ENCODE measurements around the gene CDKN1C.

CDKN1C gene

GRCh38 chr11:2916892-2917645, 31.5 kb upstream of the CDKN1C start:
- no peak overlapping the region for H3K4me3 ChIP-seq (ENCODE audit: low read depth, low read length)
- no peak for DNase-seq (ENCODE audit: low read depth)
- TF ChIP-seq, protein P1, sequence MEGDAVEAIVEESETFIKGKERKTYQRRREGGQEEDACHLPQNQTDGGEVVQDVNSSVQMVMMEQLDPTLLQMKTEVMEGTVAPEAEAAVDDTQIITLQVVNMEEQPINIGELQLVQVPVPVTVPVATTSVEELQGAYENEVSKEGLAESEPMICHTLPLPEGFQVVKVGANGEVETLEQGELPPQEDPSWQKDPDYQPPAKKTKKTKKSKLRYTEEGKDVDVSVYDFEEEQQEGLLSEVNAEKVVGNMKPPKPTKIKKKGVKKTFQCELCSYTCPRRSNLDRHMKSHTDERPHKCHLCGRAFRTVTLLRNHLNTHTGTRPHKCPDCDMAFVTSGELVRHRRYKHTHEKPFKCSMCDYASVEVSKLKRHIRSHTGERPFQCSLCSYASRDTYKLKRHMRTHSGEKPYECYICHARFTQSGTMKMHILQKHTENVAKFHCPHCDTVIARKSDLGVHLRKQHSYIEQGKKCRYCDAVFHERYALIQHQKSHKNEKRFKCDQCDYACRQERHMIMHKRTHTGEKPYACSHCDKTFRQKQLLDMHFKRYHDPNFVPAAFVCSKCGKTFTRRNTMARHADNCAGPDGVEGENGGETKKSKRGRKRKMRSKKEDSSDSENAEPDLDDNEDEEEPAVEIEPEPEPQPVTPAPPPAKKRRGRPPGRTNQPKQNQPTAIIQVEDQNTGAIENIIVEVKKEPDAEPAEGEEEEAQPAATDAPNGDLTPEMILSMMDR (IDR thresholded peaks at IDR 0.05; ENCODE audit: control insufficient read depth, extremely low read depth, insufficient read depth), result no peak

DNA sequence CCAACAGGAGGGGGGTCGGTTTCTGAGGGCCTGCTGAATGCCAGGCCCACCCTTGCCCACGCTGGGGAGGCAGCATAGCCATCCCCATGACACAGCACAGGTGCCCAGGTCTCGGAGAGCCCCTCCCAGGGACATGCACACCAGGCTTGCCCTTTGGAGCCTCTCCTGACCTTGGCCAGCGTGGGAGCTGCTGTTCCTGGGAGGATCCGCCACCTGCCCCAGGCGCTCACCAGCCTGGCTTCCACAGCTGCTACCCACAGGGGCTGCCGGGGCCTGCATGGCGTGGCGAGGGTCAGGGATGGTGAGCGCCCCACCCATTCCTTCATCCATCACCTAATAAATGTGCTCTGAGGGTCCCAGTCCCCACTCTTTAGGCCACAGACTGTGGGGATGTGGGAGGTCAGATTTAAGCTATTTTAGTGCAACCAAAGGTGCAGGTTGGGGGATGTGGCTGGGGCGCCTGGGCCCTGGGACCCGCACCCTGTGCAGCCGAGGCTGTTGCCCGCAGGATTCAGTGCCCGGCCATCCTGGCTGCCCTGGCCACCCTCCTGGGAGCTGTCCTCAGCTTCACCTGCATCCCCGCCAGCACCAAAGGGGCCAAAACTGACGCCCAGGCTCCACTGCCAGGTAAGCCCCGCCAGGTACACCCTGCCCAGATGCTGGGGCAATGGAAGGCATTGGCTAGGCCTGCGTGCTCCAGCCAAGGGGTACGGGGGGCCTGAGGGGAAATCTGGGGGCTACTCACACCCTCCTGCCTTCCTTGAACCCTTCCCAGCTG, 30.7 kb upstream of the CDKN1C start:
- H3K4me3 ChIP-seq (ENCODE audit: low read depth, low read length), result no peak overlapping the region
- TF ChIP-seq, protein P1 (IDR thresholded peaks at IDR 0.05; ENCODE audit: control insufficient read depth, extremely low read depth, insufficient read depth), result no peak
- no peak for DNase-seq (ENCODE audit: low read depth)

GRCh38 chr11:2915473-2915872, 29.9 kb upstream of the CDKN1C start:
- DNase-seq (ENCODE audit: low read depth), result no peak
- no peak overlapping the region for H3K4me3 ChIP-seq (ENCODE audit: low read depth, low read length)
- TF ChIP-seq, protein P1 (IDR thresholded peaks at IDR 0.05; ENCODE audit: control insufficient read depth, extremely low read depth, insufficient read depth), result no peak

DNA sequence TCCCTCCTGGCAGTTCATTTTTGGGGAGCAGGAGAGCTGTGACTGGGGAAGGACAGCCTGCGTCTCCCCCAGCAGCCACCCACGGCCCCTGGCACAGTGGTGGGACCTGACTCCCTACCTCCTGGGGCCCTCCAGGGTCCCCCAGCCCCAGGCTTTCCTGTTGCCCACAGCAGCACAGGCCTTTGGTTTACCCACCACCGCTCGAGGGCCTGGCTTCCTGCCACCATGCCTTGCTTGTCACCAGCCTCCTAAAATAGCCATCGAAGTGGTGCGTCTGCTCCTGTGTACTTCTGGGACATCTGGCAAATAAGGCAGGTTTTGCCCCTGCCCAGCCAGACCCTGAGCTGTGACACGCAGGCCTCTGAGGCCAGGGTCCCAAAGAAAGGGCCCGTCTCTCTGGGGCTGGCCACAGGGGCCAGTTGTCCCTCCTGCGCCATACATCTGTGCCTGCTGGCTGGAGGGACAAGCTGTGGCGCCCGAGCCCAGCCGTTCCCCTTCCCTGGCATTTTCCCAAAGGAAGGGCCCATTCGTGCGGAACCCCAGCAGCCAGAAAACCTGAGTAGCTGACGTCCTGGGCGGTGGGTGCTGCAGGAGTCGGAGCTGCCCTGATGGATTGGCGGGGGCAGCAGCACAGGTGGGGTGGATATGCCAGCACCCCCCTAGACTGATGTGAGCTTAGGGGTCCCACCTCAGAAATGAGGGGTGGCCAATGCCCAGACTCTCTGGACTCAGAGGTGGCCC, 29.1 kb upstream of the CDKN1C start:
- TF ChIP-seq, protein P1 (IDR thresholded peaks at IDR 0.05; ENCODE audit: control insufficient read depth, extremely low read depth, insufficient read depth), result no peak
- H3K4me3 ChIP-seq (ENCODE audit: low read depth, low read length), result no peak overlapping the region
- DNase-seq (ENCODE audit: low read depth), result no peak

DNA sequence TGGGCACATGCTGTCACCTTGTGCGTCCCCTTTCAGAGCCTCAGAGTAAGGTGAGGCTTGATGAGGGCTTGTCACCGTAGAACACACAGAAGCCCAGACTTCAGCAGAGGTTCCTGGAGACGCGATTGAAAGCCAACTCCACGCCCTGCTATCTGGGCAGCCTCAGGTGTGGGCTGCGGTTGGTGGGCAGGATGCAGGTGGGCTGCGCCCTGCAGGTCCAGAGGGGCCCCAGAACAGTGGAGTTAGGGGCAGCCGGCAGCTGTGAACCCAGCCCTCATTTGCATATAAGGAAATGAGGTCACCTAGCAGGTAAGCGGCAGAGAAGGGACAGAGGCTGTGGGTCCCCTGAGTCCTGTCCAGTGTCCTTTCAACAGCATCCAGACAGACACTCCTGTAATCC, 28.2 kb upstream of the CDKN1C start:
- no peak for DNase-seq (ENCODE audit: low read depth)
- TF ChIP-seq, protein P1 (IDR thresholded peaks at IDR 0.05; ENCODE audit: control insufficient read depth, extremely low read depth, insufficient read depth), result no peak

DNA sequence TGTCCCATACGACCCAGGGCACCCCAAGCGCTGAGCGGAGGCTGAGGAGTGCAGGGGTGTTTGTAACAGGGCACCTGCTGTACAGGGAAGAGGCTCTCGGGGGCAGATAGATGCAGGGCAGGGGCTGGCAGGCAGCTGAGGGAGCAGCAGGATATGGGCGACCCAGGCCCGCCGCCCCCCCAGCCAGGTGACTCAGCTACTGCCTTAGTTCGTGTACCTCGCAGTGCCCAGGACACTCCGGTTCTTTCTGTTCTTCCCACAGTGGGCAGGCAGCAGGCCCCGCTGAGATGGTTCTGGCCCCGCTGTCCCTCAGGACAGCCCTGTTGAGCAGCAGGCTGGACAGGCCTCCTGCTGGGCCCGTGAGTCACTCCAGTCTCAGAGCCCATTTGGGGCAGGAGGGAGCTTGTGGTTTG, 27.4 kb upstream of the CDKN1C start:
- no peak for DNase-seq (ENCODE audit: low read depth)
- peak overlapping the region; percentile 22; the same call in 1 of the 2 replicates for H3K4me3 ChIP-seq (ENCODE audit: low read depth, low read length)
- TF ChIP-seq, protein P1 (IDR thresholded peaks at IDR 0.05; ENCODE audit: control insufficient read depth, extremely low read depth, insufficient read depth), result no peak

More for the DNA sequence above, 28.2 kb upstream of the CDKN1C start:
- no peak overlapping the region for H3K4me3 ChIP-seq (ENCODE audit: low read depth, low read length)
